Trophoblast cell (in vitro differentiated cells and primary cell): Measurements from ENCODE around the gene CMTM4.
"Not testable (repeated sequence)": the region's sequence is repeated elsewhere in the genome, so short reads cannot be mapped to it uniquely, and the experiment has no call there.

Source experiments
- DNase-seq, 2 donors: peaks; one replicate each; pipeline ENCODE4 v3.0.0-alpha.2; 2016
- H2AFZ ChIP-seq: 2 replicates; pipeline ENCODE4 v1.6.1; 2013; ENCODE audit warnings: low read length, moderate library complexity, mild to moderate bottlenecking; ENCODE audit not compliant: insufficient read depth, poor library complexity
- H2AK5ac ChIP-seq: 2 replicates; pipeline ENCODE4 v1.6.1; 2013; ENCODE audit warnings: mild to moderate bottlenecking, low read length
- H2BK120ac ChIP-seq: 2 replicates; pipeline ENCODE4 v1.6.1; 2013; ENCODE audit warnings: low read length, mild to moderate bottlenecking, moderate library complexity; ENCODE audit not compliant: insufficient read depth, poor library complexity
- H2BK12ac ChIP-seq: 2 replicates; pipeline ENCODE4 v1.6.1; 2013; ENCODE audit warnings: mild to moderate bottlenecking, low read length, moderate library complexity
- H2BK5ac ChIP-seq: 2 replicates; pipeline ENCODE4 v1.6.1; 2013; ENCODE audit warnings: low read length, low read depth, moderate library complexity, mild to moderate bottlenecking; ENCODE audit not compliant: poor library complexity
- H3K14ac ChIP-seq: 2 replicates; pipeline ENCODE4 v1.6.1; 2013; ENCODE audit warnings: mild to moderate bottlenecking, low read length
- H3K18ac ChIP-seq: 2 replicates; pipeline ENCODE4 v1.6.1; 2013; ENCODE audit warnings: mild to moderate bottlenecking, low read length
- H3K23ac ChIP-seq: 2 replicates; pipeline ENCODE4 v1.6.1; 2013; ENCODE audit warnings: low read length
- H3K27ac ChIP-seq: 2 replicates; pipeline ENCODE4 v1.5.1; 2013; ENCODE audit warnings: low read depth, mild to moderate bottlenecking, inconsistent platforms, low read length, moderate library complexity
- H3K27me3 ChIP-seq: 2 replicates; pipeline ENCODE4 v1.6.1; 2013; ENCODE audit warnings: inconsistent platforms, mild to moderate bottlenecking, low read length, moderate library complexity; ENCODE audit not compliant: insufficient read depth
- H3K36me3 ChIP-seq, 2 experiments: 1 replicate in 1 of 2; 2 replicates in 1 of 2; pipeline ENCODE4 v1.6.1; 2013; ENCODE audit warnings: low read length in 2 of 2, mild to moderate bottlenecking in 2 of 2, moderate library complexity in 1 of 2; ENCODE audit not compliant: insufficient read depth in 2 of 2, control insufficient read depth in 1 of 2
- H3K4ac ChIP-seq: 2 replicates; pipeline ENCODE4 v1.6.1; 2013; ENCODE audit warnings: low read depth, mild to moderate bottlenecking, low read length, moderate library complexity
- H3K4me1 ChIP-seq, 2 experiments: 1 replicate in 1 of 2; 2 replicates in 1 of 2; pipeline ENCODE4 v1.6.1; 2013; ENCODE audit warnings: low read length in 2 of 2, mild to moderate bottlenecking in 2 of 2, moderate library complexity in 1 of 2; ENCODE audit not compliant: insufficient read depth in 2 of 2, control insufficient read depth in 1 of 2
- H3K4me2 ChIP-seq: 2 replicates; pipeline ENCODE4 v1.6.1; 2013; ENCODE audit warnings: inconsistent platforms, mild to moderate bottlenecking, low read length, moderate library complexity
- H3K4me3 ChIP-seq: 2 replicates; pipeline ENCODE4 v1.5.1; 2013; ENCODE audit warnings: mild to moderate bottlenecking, low read depth, low read length, inconsistent platforms
- H3K79me1 ChIP-seq: one replicate; pipeline ENCODE4 v1.6.1; 2013; ENCODE audit warnings: low read length
- H3K79me2 ChIP-seq: 2 replicates; pipeline ENCODE4 v1.6.1; 2013; ENCODE audit warnings: low read length, mild to moderate bottlenecking; ENCODE audit not compliant: control insufficient read depth, insufficient read depth, poor library complexity
- H3K9ac ChIP-seq: 2 replicates; pipeline ENCODE4 v1.6.1; 2013; ENCODE audit warnings: mild to moderate bottlenecking, low read length
- H3K9me3 ChIP-seq: 2 replicates; pipeline ENCODE4 v1.6.1; 2013; ENCODE audit warnings: low read depth, mild to moderate bottlenecking, control low read depth, inconsistent platforms, low read length; ENCODE audit not compliant: insufficient read depth
- H4K12ac ChIP-seq: 2 replicates; pipeline ENCODE4 v1.6.1; 2013; ENCODE audit warnings: low read depth, mild to moderate bottlenecking, low read length, moderate library complexity
- H4K8ac ChIP-seq: 2 replicates; pipeline ENCODE4 v1.6.1; 2013; ENCODE audit warnings: low read depth, mild to moderate bottlenecking, low read length, moderate library complexity
- H4K91ac ChIP-seq: one replicate; pipeline ENCODE4 v1.6.1; 2013; ENCODE audit warnings: low read depth, mild to moderate bottlenecking, low read length, moderate library complexity
- whole genome bisulfite sequencing: extraction: QIAGEN DNeasy Blood & Tissue Kit; methylation state at CpG from one replicate; pipeline ENCODE4 v1.1.7; 2013; ENCODE audit warnings: missing lambda C conversion rate; ENCODE audit not compliant: insufficient read length, insufficient coverage; ENCODE audit errors: extremely low coverage; 5-methylcytosine and 5-hydroxymethylcytosine counted together

CMTM4 gene

GRCh38 chr16:66689282-66689681 is 7.3 kb downstream of the CMTM4 start:
- Histone ChIP-seq H4K12ac (no peak overlapping the region), H3K14ac (no peak overlapping the region), H3K18ac (no peak overlapping the region), H3K79me1 (no peaks in the 10 kb centered on the region), H3K4ac (no peak overlapping the region), H2AK5ac (no peak overlapping the region), H3K27me3 (no peaks in the 10 kb centered on the region), H3K23ac (no peak overlapping the region), H3K9me3 (no peaks in the 10 kb centered on the region), H4K8ac (no peak overlapping the region), H3K4me2 (no peak overlapping the region), H2BK5ac (no peak overlapping the region), H3K4me1 (no peaks in the 10 kb centered on the region), H3K79me2 (no peaks in the 10 kb centered on the region), H4K91ac (no peak overlapping the region), H3K9ac (no peak overlapping the region), H2AFZ (no peak overlapping the region), H3K36me3 (no peaks in the 10 kb centered on the region), H2BK120ac (no peak overlapping the region), H2BK12ac (no peak overlapping the region), H3K4me3 (no peak overlapping the region), H3K27ac (no peak overlapping the region)
- no peak for DNase-seq
- no CpG with 5 or more reads among the region's 6 CpGs for WGBS

GRCh38 chr16:66687906-66688625 is 8.5 kb downstream of the CMTM4 start:
- Histone ChIP-seq H2BK120ac (no peak overlapping the region), H3K23ac (no peak overlapping the region), H3K79me2 (no peaks in the 10 kb centered on the region), H3K18ac (no peak overlapping the region), H3K27me3 (no peaks in the 10 kb centered on the region), H3K4me3 (no peak overlapping the region), H4K12ac (no peak overlapping the region), H3K79me1 (no peaks in the 10 kb centered on the region), H3K36me3 (no peaks in the 10 kb centered on the region), H3K9me3 (no peaks in the 10 kb centered on the region), H4K8ac (no peak overlapping the region), H4K91ac (no peak overlapping the region), H2AFZ (no peak overlapping the region), H3K4me1 (no peaks in the 10 kb centered on the region), H3K4ac (no peak overlapping the region), H2AK5ac (no peak overlapping the region), H3K4me2 (no peak overlapping the region), H3K9ac (no peak overlapping the region), H3K14ac (no peak overlapping the region), H2BK12ac (no peak overlapping the region), H3K27ac (no peak overlapping the region), H2BK5ac (no peak overlapping the region)
- no CpG with 5 or more reads among the region's 9 CpGs for WGBS
- peak; percentile 57 to 66 for DNase-seq

- WGBS, result no CpG with 5 or more reads among the region's 14 CpGs
- H4K8ac ChIP-seq, result not testable (repeated sequence)
Observed at GRCh38 chr16:66685501-66686115, 10.9 kb downstream of the CMTM4 start.

GRCh38 chr16:66682271-66682670 is 14.3 kb downstream of the CMTM4 start:
- H4K91ac ChIP-seq, result no peak overlapping the region
- peaks cover under 1% of the 10 kb centered on the region in 2 experiments for H3K4me1 ChIP-seq
- no peak overlapping the region for H3K27ac ChIP-seq
- no peak overlapping the region for H3K9ac ChIP-seq
- H3K27me3 ChIP-seq, result no peaks in the 10 kb centered on the region
- no peak overlapping the region for H3K18ac ChIP-seq
- H3K4ac ChIP-seq, result no peak overlapping the region
- no peak overlapping the region for H3K23ac ChIP-seq
- no peak overlapping the region for H2BK12ac ChIP-seq
- no peaks in the 10 kb centered on the region for H3K79me1 ChIP-seq
- no peak for DNase-seq
- H4K8ac ChIP-seq, result no peak overlapping the region
- no peak overlapping the region for H4K12ac ChIP-seq
- H3K79me2 ChIP-seq, result no peaks in the 10 kb centered on the region
- H3K4me3 ChIP-seq, result no peak overlapping the region
- peaks cover 2% of the 10 kb centered on the region in 2 experiments for H3K36me3 ChIP-seq
- no peak overlapping the region for H3K14ac ChIP-seq
- H3K4me2 ChIP-seq, result no peak overlapping the region
- no peak overlapping the region for H2AFZ ChIP-seq
- no CpG with 5 or more reads among the region's 1 CpG for WGBS
- H2BK120ac ChIP-seq, result no peak overlapping the region
- H2BK5ac ChIP-seq, result no peak overlapping the region
- H3K9me3 ChIP-seq, result no peaks in the 10 kb centered on the region
- H2AK5ac ChIP-seq, result no peak overlapping the region

More at GRCh38 chr16:66685501-66686115, 10.9 kb downstream of the CMTM4 start:
- not testable (repeated sequence) for H3K79me2 ChIP-seq, H3K9me3 ChIP-seq, H3K4me3 ChIP-seq, H2AK5ac ChIP-seq, H2BK12ac ChIP-seq, H3K4me2 ChIP-seq, H3K9ac ChIP-seq, H4K12ac ChIP-seq, H3K4me1 ChIP-seq, H3K14ac ChIP-seq, H3K4ac ChIP-seq, H3K79me1 ChIP-seq, H3K27ac ChIP-seq, H3K27me3 ChIP-seq, DNase-seq, H4K91ac ChIP-seq, H2BK120ac ChIP-seq, H3K36me3 ChIP-seq, H2BK5ac ChIP-seq, H3K23ac ChIP-seq, H3K18ac ChIP-seq, H2AFZ ChIP-seq
